Measurements from ENCODE around the gene ZNF592.

ZNF592 gene

GRCh38 chr15:84734794-84735479 is 13.5 kb upstream of the ZNF592 start:
- H3K27ac ChIP-seq: peak overlapping the region; percentile 75
- TF ChIP-seq CTCF (IDR thresholded peaks at IDR 0.05) (no peak), ZFX (IDR thresholded peaks at IDR 0.05; ENCODE audit: borderline replicate concordance) (no peak)

DNA sequence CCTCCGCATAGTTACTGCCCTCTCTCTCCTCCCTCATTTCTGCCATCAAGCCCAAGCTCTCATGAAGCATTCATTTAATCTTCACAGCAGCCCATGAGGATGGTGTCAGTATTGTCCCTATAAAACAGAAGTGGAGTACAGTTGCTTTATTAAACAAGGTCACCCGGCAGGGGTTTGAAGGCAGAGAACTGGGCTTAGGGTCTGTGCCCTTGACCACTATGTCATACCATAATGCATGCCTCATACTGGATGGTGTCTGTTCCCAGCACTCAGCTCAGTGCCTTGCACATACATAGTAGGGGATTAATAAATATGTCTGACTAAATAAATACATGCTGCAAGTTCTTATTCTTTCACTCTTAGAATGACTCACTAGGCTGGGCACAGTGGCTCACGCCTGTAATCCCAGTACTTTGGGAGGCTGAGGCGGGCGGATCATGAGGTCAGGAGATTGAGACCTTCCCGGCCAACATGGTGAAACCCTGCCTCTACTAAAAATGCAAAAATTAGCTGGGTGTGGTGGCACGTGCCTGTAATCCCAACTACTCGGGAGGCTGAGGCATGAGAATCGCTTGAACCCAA is 12.8 kb upstream of the ZNF592 start:
- H3K27ac ChIP-seq: peak overlapping the region; percentile 75

- H3K27ac ChIP-seq: no peak overlapping the region
- TF ChIP-seq CTCF (IDR thresholded peaks at IDR 0.05) (no peak), ZFX (IDR thresholded peaks at IDR 0.05; ENCODE audit: borderline replicate concordance) (no peak)
These were observed 12.0 kb upstream of the ZNF592 start for GRCh38 chr15:84736375-84736774.

GRCh38 chr15:84737005-84737404 is 11.4 kb upstream of the ZNF592 start:
- TF ChIP-seq ZFX (IDR thresholded peaks at IDR 0.05; ENCODE audit: borderline replicate concordance) (no peak), CTCF (IDR thresholded peaks at IDR 0.05) (no peak)
- H3K27ac ChIP-seq: peak overlapping the region; percentile 19; the same call in 1 of the 2 replicates

DNA sequence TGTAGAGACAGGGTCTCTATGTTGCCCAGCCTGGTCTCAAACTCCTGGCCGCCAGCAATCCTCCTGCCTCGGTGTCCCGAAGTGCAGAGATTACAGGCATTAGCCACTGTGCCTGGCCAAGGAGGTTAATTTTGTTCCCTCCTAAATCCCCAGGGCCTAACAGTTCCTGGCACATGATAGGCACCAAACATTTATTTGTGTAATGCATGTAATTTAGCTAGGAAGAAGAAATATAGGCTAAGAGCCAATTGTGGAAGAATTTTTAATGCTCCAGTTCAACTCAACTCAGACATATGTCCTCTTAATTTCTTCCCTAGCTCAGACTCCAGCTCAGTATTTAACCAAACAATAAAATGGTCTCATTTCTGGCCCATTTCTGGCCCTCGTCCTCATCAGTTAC is 7.7 kb upstream of the ZNF592 start:
- TF ChIP-seq ZFX (IDR thresholded peaks at IDR 0.05; ENCODE audit: borderline replicate concordance) (no peak), CTCF (IDR thresholded peaks at IDR 0.05) (no peak)
- peak overlapping the region; percentile 65 for H3K27ac ChIP-seq

DNA sequence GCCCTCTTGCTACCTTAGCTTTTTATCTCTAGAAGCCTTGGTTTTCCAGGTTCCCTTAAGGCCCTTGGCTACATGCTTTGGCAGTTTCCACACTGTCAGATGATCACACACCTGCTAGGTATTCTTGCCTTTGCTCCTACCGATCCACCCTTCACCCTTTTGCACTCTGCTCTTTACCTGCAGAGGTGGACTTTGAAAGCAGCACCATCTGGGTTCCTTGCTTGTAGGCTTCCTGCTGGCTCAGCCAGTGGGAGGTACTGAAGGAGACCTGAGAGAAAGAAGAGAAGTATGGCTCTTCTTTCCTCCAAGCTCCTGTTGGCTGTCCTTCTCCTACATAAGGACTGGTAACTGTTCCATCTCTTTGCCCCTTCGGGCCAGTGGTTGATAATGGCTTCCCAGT is 7.3 kb upstream of the ZNF592 start:
- no peak for TF ChIP-seq ZFX (IDR thresholded peaks at IDR 0.05; ENCODE audit: borderline replicate concordance)
- TF ChIP-seq CTCF (IDR thresholded peaks at IDR 0.05): no peak
- H3K27ac ChIP-seq: peak overlapping the region; percentile 65

- peak overlapping the region; percentile 98 for H3K27ac ChIP-seq
- TF ChIP-seq ZFX (IDR thresholded peaks at IDR 0.05; ENCODE audit: borderline replicate concordance): no peak
- TF ChIP-seq CTCF (IDR thresholded peaks at IDR 0.05): no peak
These were observed 747 bp upstream of the ZNF592 start for GRCh38 chr15:84747416-84748273.
